Astrocyte (in vitro differentiated cells and primary cell): Measurements from ENCODE around the gene AZIN2. TPM values are rescaled to one million over a fixed set of nuclear protein-coding genes. Genes with fewer than 3 reads are reported as not detected.
A peak's percentile ranks its signal among the peaks of the same experiment; 100 is the strongest.

ENCODE experiments used
- DNase-seq: peaks from one replicate; pipeline ENCODE4 v3.0.0-alpha.2; 2010; ENCODE audit warnings: low read depth
- FAIRE-seq: peaks from 2 replicates; lab custom pipeline; 2011; peaks lifted over from hg19 to GRCh38; lab: Jason Lieb, UNC
- H2AFZ ChIP-seq: 2 replicates; pipeline ENCODE4 v1.6.0; 2012; ENCODE audit warnings: low read depth, low read length, inconsistent platforms
- H3K27ac ChIP-seq: 2 replicates; pipeline ENCODE4 v1.5.1; 2011; ENCODE audit warnings: low read depth, low read length, inconsistent platforms
- H3K27me3 ChIP-seq: 2 replicates; pipeline ENCODE4 v1.6.0; 2011; ENCODE audit warnings: low read length, inconsistent platforms; ENCODE audit not compliant: insufficient read depth
- H3K36me3 ChIP-seq: 2 replicates; pipeline ENCODE4 v1.5.1; 2011; ENCODE audit warnings: low read length, inconsistent platforms; ENCODE audit not compliant: insufficient read depth
- H3K4me1 ChIP-seq: 2 replicates; pipeline ENCODE4 v1.5.1; 2011; ENCODE audit warnings: low read length, inconsistent platforms; ENCODE audit not compliant: insufficient read depth
- H3K4me2 ChIP-seq: 2 replicates; pipeline ENCODE4 v1.6.0; 2012; ENCODE audit warnings: low read length, inconsistent platforms
- H3K4me3 ChIP-seq: 2 replicates; pipeline ENCODE4 v1.5.1; 2011; ENCODE audit warnings: low read depth, mild to moderate bottlenecking, low read length, inconsistent platforms; ENCODE audit not compliant: insufficient read depth
- H3K79me2 ChIP-seq: 2 replicates; pipeline ENCODE4 v1.6.0; 2012; ENCODE audit warnings: mild to moderate bottlenecking, low read length, inconsistent platforms; ENCODE audit not compliant: insufficient read depth
- H3K9ac ChIP-seq: 2 replicates; pipeline ENCODE4 v1.6.0; 2012; ENCODE audit warnings: mild to moderate bottlenecking, low read length, inconsistent platforms
- H3K9me3 ChIP-seq: 2 replicates; pipeline ENCODE4 v1.5.1; 2012; ENCODE audit warnings: low read depth, mild to moderate bottlenecking, low read length, inconsistent platforms; ENCODE audit not compliant: insufficient read depth
- H4K20me1 ChIP-seq: 2 replicates; pipeline ENCODE4 v1.6.0; 2012; ENCODE audit warnings: low read length, inconsistent platforms; ENCODE audit not compliant: insufficient read depth
- H3K27ac Mint-ChIP-seq: one replicate; pipeline ENCODE4 v1.8.0; 2021; ENCODE audit warnings: mild to moderate bottlenecking, mixed read lengths; ENCODE audit not compliant: unreplicated experiment
- H3K27me3 Mint-ChIP-seq: one replicate; pipeline ENCODE4 v1.8.0; 2021; ENCODE audit warnings: low read depth, mixed read lengths; ENCODE audit not compliant: unreplicated experiment
- H3K36me3 Mint-ChIP-seq: one replicate; pipeline ENCODE4 v1.8.0; 2021; ENCODE audit warnings: low read depth, mixed read lengths; ENCODE audit not compliant: unreplicated experiment
- H3K4me1 Mint-ChIP-seq: one replicate; pipeline ENCODE4 v1.8.0; 2021; ENCODE audit warnings: low read depth, mixed read lengths; ENCODE audit not compliant: unreplicated experiment
- H3K4me3 Mint-ChIP-seq: one replicate; pipeline ENCODE4 v1.8.0; 2021; ENCODE audit warnings: mild to moderate bottlenecking, moderate library complexity, mixed read lengths; ENCODE audit not compliant: unreplicated experiment
- H3K9me3 Mint-ChIP-seq: one replicate; pipeline ENCODE4 v1.8.0; 2021; ENCODE audit warnings: mild to moderate bottlenecking, mixed read lengths; ENCODE audit not compliant: unreplicated experiment
- EZH2 ChIP-seq: IDR thresholded peaks from 2 replicates; pipeline ENCODE4 v1.6.1; 2012; ENCODE audit warnings: mild to moderate bottlenecking, low read length, inconsistent platforms; ENCODE audit not compliant: insufficient read depth
- total RNA-seq: library from RNA; stranded (reverse); gene quantifications from 2 replicates; pipeline ENCODE4 v1.2.1, GENCODE V29; 2021
- TF ChIP-seq, protein P1 (sequence below): IDR thresholded peaks from 2 replicates; pipeline ENCODE4 v1.5.1; 2011; ENCODE audit warnings: low read depth, mild to moderate bottlenecking, inconsistent platforms, low read length, moderate library complexity; ENCODE audit not compliant: insufficient read depth

Gene AZIN2
- total RNA-seq, 1 donor from 2014 or later = 10.1 TPM

DNA sequence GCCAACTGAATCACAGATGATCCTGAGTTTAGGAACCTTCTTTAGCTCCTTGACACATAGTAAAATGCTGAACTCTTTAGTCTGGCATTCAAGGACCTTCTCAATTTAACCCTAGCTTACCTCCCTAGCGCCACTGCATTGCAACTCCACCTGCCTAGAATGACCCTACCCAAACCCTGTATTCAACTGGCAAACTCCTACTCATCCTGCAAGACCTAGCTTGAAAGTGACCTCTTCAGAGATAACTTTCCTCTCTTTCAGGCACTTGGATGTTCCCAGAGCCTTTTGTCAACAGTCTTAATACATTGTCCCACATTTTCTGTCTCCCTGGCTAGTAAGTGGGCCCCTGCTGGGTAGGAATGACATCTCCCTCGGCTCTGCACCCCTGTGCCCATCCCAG lies 81.2 kb downstream of the AZIN2 start:
- H3K36me3 Mint-ChIP-seq = peaks cover 25% of the 10 kb centered on the region
- Histone ChIP-seq H3K27me3 (no peaks in the 10 kb centered on the region), H3K4me1 (peaks cover 38% of the 10 kb centered on the region), H3K9me3 (no peaks in the 10 kb centered on the region), H2AFZ (no peak overlapping the region), H3K36me3 (peaks cover 3% of the 10 kb centered on the region), H3K27ac (no peak overlapping the region), H3K79me2 (no peaks in the 10 kb centered on the region), H4K20me1 (no peaks in the 10 kb centered on the region), H3K4me3 (no peak overlapping the region), H3K9ac (no peak overlapping the region), H3K4me2 (no peak overlapping the region)
- no peaks in the 10 kb centered on the region for H3K27me3 Mint-ChIP-seq
- no peak for TF ChIP-seq EZH2
- TF ChIP-seq, protein P1, sequence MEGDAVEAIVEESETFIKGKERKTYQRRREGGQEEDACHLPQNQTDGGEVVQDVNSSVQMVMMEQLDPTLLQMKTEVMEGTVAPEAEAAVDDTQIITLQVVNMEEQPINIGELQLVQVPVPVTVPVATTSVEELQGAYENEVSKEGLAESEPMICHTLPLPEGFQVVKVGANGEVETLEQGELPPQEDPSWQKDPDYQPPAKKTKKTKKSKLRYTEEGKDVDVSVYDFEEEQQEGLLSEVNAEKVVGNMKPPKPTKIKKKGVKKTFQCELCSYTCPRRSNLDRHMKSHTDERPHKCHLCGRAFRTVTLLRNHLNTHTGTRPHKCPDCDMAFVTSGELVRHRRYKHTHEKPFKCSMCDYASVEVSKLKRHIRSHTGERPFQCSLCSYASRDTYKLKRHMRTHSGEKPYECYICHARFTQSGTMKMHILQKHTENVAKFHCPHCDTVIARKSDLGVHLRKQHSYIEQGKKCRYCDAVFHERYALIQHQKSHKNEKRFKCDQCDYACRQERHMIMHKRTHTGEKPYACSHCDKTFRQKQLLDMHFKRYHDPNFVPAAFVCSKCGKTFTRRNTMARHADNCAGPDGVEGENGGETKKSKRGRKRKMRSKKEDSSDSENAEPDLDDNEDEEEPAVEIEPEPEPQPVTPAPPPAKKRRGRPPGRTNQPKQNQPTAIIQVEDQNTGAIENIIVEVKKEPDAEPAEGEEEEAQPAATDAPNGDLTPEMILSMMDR = no peak
- H3K4me3 Mint-ChIP-seq = no peak overlapping the region
- H3K9me3 Mint-ChIP-seq = peaks cover 6% of the 10 kb centered on the region
- H3K4me1 Mint-ChIP-seq = peaks cover 12% of the 10 kb centered on the region
- FAIRE-seq (no peak), DNase-seq (no peak)
- no peak overlapping the region for H3K27ac Mint-ChIP-seq

DNA sequence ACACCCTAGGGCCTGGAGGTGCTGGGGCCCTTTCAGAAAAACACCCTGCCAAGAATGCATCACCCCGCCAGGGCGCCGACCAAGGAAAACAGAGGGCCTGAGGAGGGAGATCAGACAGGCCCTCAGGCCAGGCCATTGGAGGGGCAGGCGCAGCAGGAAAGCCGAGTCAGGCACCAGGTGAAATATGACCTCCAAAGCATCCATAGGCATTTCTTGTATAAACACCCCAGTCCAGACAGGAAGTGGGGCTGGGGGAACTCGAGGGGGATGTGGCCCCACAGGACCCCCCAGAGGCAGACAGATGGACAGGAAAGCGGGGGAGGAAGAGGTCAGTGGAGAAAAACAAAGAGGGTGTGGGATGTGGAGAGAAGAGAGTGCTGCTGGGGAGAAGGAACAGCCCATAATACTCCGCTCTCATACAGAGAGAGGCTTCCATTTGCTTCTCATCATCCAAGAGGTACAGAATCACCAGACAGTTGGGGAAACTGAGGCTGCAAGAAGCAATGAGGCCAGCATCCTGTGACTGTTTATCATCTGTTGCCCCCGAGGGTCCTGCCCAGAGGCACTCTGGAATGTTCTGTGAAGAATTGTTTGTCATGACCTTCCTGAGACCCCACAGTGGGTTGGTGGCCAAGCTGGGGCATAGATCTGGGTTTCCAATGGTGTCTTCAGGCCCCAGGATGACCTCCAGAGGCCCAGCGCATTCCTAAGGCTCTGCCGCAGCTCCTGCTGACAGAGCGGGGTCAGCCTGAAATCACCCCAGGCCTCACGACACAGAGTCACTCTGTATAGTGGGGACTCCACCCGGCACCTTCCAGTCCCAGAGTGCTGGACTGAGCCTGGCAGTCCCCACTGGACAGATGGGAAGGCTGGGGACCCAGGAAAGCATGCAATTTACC lies 82.9 kb downstream of the AZIN2 start:
- Histone ChIP-seq H3K36me3 (no peaks in the 10 kb centered on the region), H3K9me3 (no peaks in the 10 kb centered on the region), H2AFZ (no peak overlapping the region), H3K9ac (peak overlapping the region; percentile 53), H3K4me2 (peak overlapping the region; percentile 71), H3K79me2 (no peaks in the 10 kb centered on the region), H3K4me3 (no peak overlapping the region), H3K27ac (peak overlapping the region; percentile 59), H4K20me1 (no peaks in the 10 kb centered on the region), H3K27me3 (no peaks in the 10 kb centered on the region), H3K4me1 (peaks cover 44% of the 10 kb centered on the region)
- H3K4me1 Mint-ChIP-seq = peaks cover 12% of the 10 kb centered on the region
- TF ChIP-seq EZH2 = no peak
- TF ChIP-seq, protein P1 = no peak
- DNase-seq = peak; percentile 89
- no peak for FAIRE-seq
- H3K36me3 Mint-ChIP-seq = peaks cover 26% of the 10 kb centered on the region
- H3K27ac Mint-ChIP-seq = peak overlapping the region; percentile 80
- H3K9me3 Mint-ChIP-seq = peaks cover 5% of the 10 kb centered on the region
- H3K27me3 Mint-ChIP-seq = no peaks in the 10 kb centered on the region
- peak overlapping the region; percentile 50 for H3K4me3 Mint-ChIP-seq

DNA sequence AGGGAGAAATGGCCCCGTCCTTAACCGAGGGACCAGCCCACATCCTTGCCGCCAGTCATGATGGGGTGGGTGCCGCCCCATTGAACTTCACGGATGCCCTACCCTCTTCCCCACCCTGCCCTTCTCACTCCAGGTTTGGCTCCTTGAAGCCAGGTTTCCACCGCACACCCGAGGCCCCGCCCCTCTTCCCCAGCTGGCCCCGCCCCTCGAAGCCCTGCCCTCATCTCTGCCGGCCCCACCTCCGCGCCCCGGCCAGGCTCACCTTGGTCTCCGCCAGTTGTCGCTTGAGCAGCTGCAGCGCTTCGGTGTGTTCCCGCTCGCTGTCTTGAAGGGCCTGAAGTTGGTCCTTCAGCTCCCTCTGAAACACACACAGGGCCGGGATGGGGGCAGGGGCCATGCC lies 84.3 kb downstream of the AZIN2 start:
- no peak overlapping the region for H3K4me3 ChIP-seq
- Mint-ChIP-seq H3K27ac (no peak overlapping the region), H3K4me3 (no peak overlapping the region), H3K36me3 (peaks cover 27% of the 10 kb centered on the region), H3K27me3 (no peaks in the 10 kb centered on the region), H3K4me1 (peaks cover 16% of the 10 kb centered on the region), H3K9me3 (peaks cover 5% of the 10 kb centered on the region)
- H3K4me2 ChIP-seq = no peak overlapping the region
- no peaks in the 10 kb centered on the region for H3K27me3 ChIP-seq
- no peaks in the 10 kb centered on the region for H4K20me1 ChIP-seq
- H3K4me1 ChIP-seq = peaks cover 54% of the 10 kb centered on the region
- DNase-seq (no peak), FAIRE-seq (no peak)
- H3K27ac ChIP-seq = no peak overlapping the region
- no peaks in the 10 kb centered on the region for H3K36me3 ChIP-seq
- H3K9ac ChIP-seq = no peak overlapping the region
- no peaks in the 10 kb centered on the region for H3K9me3 ChIP-seq
- H2AFZ ChIP-seq = no peak overlapping the region
- H3K79me2 ChIP-seq = no peaks in the 10 kb centered on the region
- TF ChIP-seq, protein P1 = no peak
- no peak for TF ChIP-seq EZH2
